H9 (cell line): ENCODE measurements around the gene TRIM75. TPM values are rescaled to one million over a fixed set of nuclear protein-coding genes. Genes with fewer than 3 reads are reported as not detected.

Experiments used
- DNase-seq: peaks from one replicate; pipeline ENCODE4 v3.0.0-alpha.2; 2017
- H2AFZ ChIP-seq: one replicate; pipeline ENCODE4 v1.6.1; 2013; ENCODE audit warnings: mild to moderate bottlenecking, low read length, control low read depth, moderate library complexity
- H2AK5ac ChIP-seq: 2 replicates; pipeline ENCODE4 v1.6.1; 2013; ENCODE audit warnings: low read length, control low read depth, mixed read lengths; ENCODE audit not compliant: insufficient read length
- H2BK120ac ChIP-seq: one replicate; pipeline ENCODE4 v1.6.1; 2013; ENCODE audit warnings: low read depth, mild to moderate bottlenecking, low read length, control low read depth, inconsistent platforms; ENCODE audit not compliant: poor library complexity, severe bottlenecking
- H2BK12ac ChIP-seq: 2 replicates; pipeline ENCODE4 v1.6.1; 2013; ENCODE audit warnings: low read length, control low read depth, mixed read lengths, low read depth; ENCODE audit not compliant: insufficient read length
- H2BK15ac ChIP-seq: 2 replicates; pipeline ENCODE4 v1.6.1; 2013; ENCODE audit warnings: low read depth, low read length, control low read depth
- H2BK20ac ChIP-seq: one replicate; pipeline ENCODE4 v1.6.1; 2013; ENCODE audit warnings: low read depth, mild to moderate bottlenecking, low read length, control low read depth, inconsistent platforms; ENCODE audit not compliant: poor library complexity, severe bottlenecking
- H2BK5ac ChIP-seq: 2 replicates; pipeline ENCODE4 v1.6.1; 2013; ENCODE audit warnings: low read length, control low read depth, mixed read lengths; ENCODE audit not compliant: insufficient read length
- H3K14ac ChIP-seq: 2 replicates; pipeline ENCODE4 v1.6.1; 2013; ENCODE audit warnings: low read length, control low read depth; ENCODE audit not compliant: insufficient read depth
- H3K18ac ChIP-seq: 2 replicates; pipeline ENCODE4 v1.6.1; 2013; ENCODE audit warnings: low read depth, mild to moderate bottlenecking, mixed read lengths, low read length, control low read depth; ENCODE audit not compliant: insufficient read length
- H3K23ac ChIP-seq: 2 replicates; pipeline ENCODE4 v1.6.1; 2013; ENCODE audit warnings: low read length, control low read depth, mixed read lengths, low read depth; ENCODE audit not compliant: insufficient read length
- H3K23me2 ChIP-seq: 2 replicates; pipeline ENCODE4 v1.6.1; 2013; ENCODE audit warnings: low read depth, mild to moderate bottlenecking, mixed read lengths, low read length, control low read depth; ENCODE audit not compliant: insufficient read length, poor library complexity, severe bottlenecking
- H3K27ac ChIP-seq: 2 replicates; pipeline ENCODE4 v1.5.1; 2013; ENCODE audit warnings: low read length, control low read depth, mixed read lengths, low read depth; ENCODE audit not compliant: insufficient read length
- H3K27me3 ChIP-seq: 2 replicates; pipeline ENCODE4 v1.6.1; 2013; ENCODE audit warnings: low read length, control low read depth, inconsistent platforms; ENCODE audit not compliant: insufficient read depth
- H3K4ac ChIP-seq: 2 replicates; pipeline ENCODE4 v1.6.1; 2013; ENCODE audit warnings: low read depth, mild to moderate bottlenecking, control low read depth, inconsistent platforms, low read length, moderate library complexity
- H3K4me1 ChIP-seq: 2 replicates; pipeline ENCODE4 v1.6.1; 2013; ENCODE audit warnings: low read length, control low read depth, inconsistent platforms; ENCODE audit not compliant: insufficient read depth
- H3K4me2 ChIP-seq: 2 replicates; pipeline ENCODE4 v1.6.1; 2013; ENCODE audit warnings: low read length, control low read depth, mixed read lengths; ENCODE audit not compliant: insufficient read length, insufficient read depth
- H3K56ac ChIP-seq: 2 replicates; pipeline ENCODE4 v1.6.1; 2013; ENCODE audit warnings: low read depth, mild to moderate bottlenecking, mixed read lengths, low read length, control low read depth; ENCODE audit not compliant: insufficient read length
- H3K79me1 ChIP-seq: 2 replicates; pipeline ENCODE4 v1.6.1; 2013; ENCODE audit warnings: low read depth, mild to moderate bottlenecking, moderate library complexity, low read length, control low read depth, inconsistent platforms; ENCODE audit not compliant: insufficient read depth, poor library complexity, severe bottlenecking
- H3K79me2 ChIP-seq: 2 replicates; pipeline ENCODE4 v1.6.1; 2013; ENCODE audit warnings: low read length, control low read depth, inconsistent platforms; ENCODE audit not compliant: insufficient read depth
- H3K9ac ChIP-seq: 2 replicates; pipeline ENCODE4 v1.6.1; 2013; ENCODE audit warnings: low read length, control low read depth, mixed read lengths; ENCODE audit not compliant: insufficient read length; ENCODE audit errors: extremely low read depth
- H3K9me3 ChIP-seq: one replicate; pipeline ENCODE4 v1.6.1; 2013; ENCODE audit warnings: low read depth, low read length, inconsistent platforms; ENCODE audit not compliant: control insufficient read depth
- H3T11ph ChIP-seq: one replicate; pipeline ENCODE4 v1.6.1; 2013; ENCODE audit warnings: mild to moderate bottlenecking, low read length, control low read depth, inconsistent platforms
- H4K20me1 ChIP-seq: one replicate; pipeline ENCODE4 v1.6.1; 2013; ENCODE audit not compliant: control insufficient read depth, insufficient read length, insufficient read depth
- H4K5ac ChIP-seq: 2 replicates; pipeline ENCODE4 v1.6.1; 2013; ENCODE audit warnings: low read depth, mild to moderate bottlenecking, mixed read lengths, low read length, control low read depth; ENCODE audit not compliant: insufficient read length
- H4K8ac ChIP-seq: replicated peaks from 2 replicates; pipeline ENCODE4 v1.6.1; 2013; ENCODE audit warnings: low read length, control low read depth, mixed read lengths, low read depth; ENCODE audit not compliant: insufficient read length
- H4K91ac ChIP-seq: 2 replicates; pipeline ENCODE4 v1.6.1; 2013; ENCODE audit warnings: low read depth, mild to moderate bottlenecking, moderate library complexity, mixed read lengths, low read length, control low read depth; ENCODE audit not compliant: insufficient read length
- H3K27ac Mint-ChIP-seq, 3 experiments: 2 replicates in 2 of 3; 3 replicates in 1 of 3; pipeline ENCODE4 v1.8.0; 2020 to 2021; ENCODE audit warnings: mixed read lengths in 3 of 3, mild to moderate bottlenecking in 1 of 3, moderate library complexity in 1 of 3
- H3K27me3 Mint-ChIP-seq: 2 replicates; pipeline ENCODE4 v1.8.0; 2021; ENCODE audit warnings: low read depth, mild to moderate bottlenecking, moderate library complexity, mixed read lengths
- H3K36me3 Mint-ChIP-seq, 3 experiments: 2 replicates in 2 of 3; 3 replicates in 1 of 3; pipeline ENCODE4 v1.8.0; 2020 to 2021; ENCODE audit warnings: low read depth in 3 of 3, mixed read lengths in 3 of 3; ENCODE audit not compliant: insufficient read depth in 1 of 3
- H3K4me1 Mint-ChIP-seq, 2 experiments: 2 replicates each; pipeline ENCODE4 v1.8.0; 2020; ENCODE audit warnings: mixed read lengths in 2 of 2
- H3K4me3 Mint-ChIP-seq, 2 experiments: 2 replicates in 1 of 2; 3 replicates in 1 of 2; pipeline ENCODE4 v1.8.0; 2020 to 2021; ENCODE audit warnings: mild to moderate bottlenecking in 2 of 2, mixed read lengths in 2 of 2, moderate library complexity in 1 of 2
- H3K9me3 Mint-ChIP-seq, 2 experiments: 2 replicates in 1 of 2; 3 replicates in 1 of 2; pipeline ENCODE4 v1.8.0; 2020; ENCODE audit warnings: mild to moderate bottlenecking in 2 of 2, mixed read lengths in 2 of 2, moderate library complexity in 1 of 2
- CTCF ChIP-seq: fragments of 200-600 bp; sonication (generic); conservative IDR thresholded peaks from 3 replicates; pipeline ENCODE4 v1.8.0; 2021; ENCODE audit warnings: antibody characterized with exemption, mild to moderate bottlenecking
- WGBS: extraction: QIAGEN DNeasy Blood & Tissue Kit; methylation state at CpG from one replicate; pipeline ENCODE4 v1.1.7; 2013; ENCODE audit warnings: missing lambda C conversion rate, low lambda C conversion rate, mixed read lengths; ENCODE audit not compliant: insufficient read length; ENCODE audit errors: extremely low coverage; 5-methylcytosine and 5-hydroxymethylcytosine counted together
- total RNA-seq: library from RNA; stranded (reverse); gene quantifications from 2 replicates; pipeline ENCODE4 v1.2.1, GENCODE V29; 2021

TRIM75 gene
- total RNA-seq, 1 experiment from 2014 or later = not detected

- Histone ChIP-seq H3T11ph (no peak overlapping the region), H4K20me1 (no peaks in the 10 kb centered on the region), H3K79me1 (no peaks in the 10 kb centered on the region), H3K14ac (no peak overlapping the region), H4K5ac (no peak overlapping the region), H3K9ac (no peak overlapping the region), H4K8ac (no peak overlapping the region), H2AFZ (no peak overlapping the region), H3K27ac (no peak overlapping the region), H3K27me3 (no peaks in the 10 kb centered on the region), H3K9me3 (no peaks in the 10 kb centered on the region), H3K4ac (no peak overlapping the region), H3K4me1 (no peaks in the 10 kb centered on the region), H4K91ac (no peak overlapping the region), H3K56ac (no peak overlapping the region), H2BK12ac (no peak overlapping the region), H2BK5ac (no peak overlapping the region), H3K79me2 (no peaks in the 10 kb centered on the region), H2BK120ac (no peak overlapping the region), H2BK15ac (no peak overlapping the region), H3K23me2 (peaks cover 3% of the 10 kb centered on the region), H2AK5ac (no peak overlapping the region), H3K23ac (no peak overlapping the region), H3K18ac (no peak overlapping the region), H2BK20ac (no peak overlapping the region), H3K4me2 (no peak overlapping the region)
- no peak overlapping the region for H3K4me3 Mint-ChIP-seq
- no CpG with 5 or more reads among the region's 8 CpGs for WGBS
- DNase-seq = no peak
- TF ChIP-seq CTCF = no peak
- H3K27me3 Mint-ChIP-seq = peaks cover 4% of the 10 kb centered on the region; the same call in 1 of the 2 replicates
- H3K4me1 Mint-ChIP-seq = peaks cover 9 to 11% of the 10 kb centered on the region in 2 experiments
- H3K9me3 Mint-ChIP-seq = no peaks in the 10 kb centered on the region
- 0 out of 7 replicates have a peak overlapping the region, but pooled peaks of 1 of the 3 experiments have one; percentile 28 for H3K27ac Mint-ChIP-seq
- H3K36me3 Mint-ChIP-seq = no peaks in the 10 kb centered on the region
Measured at GRCh38 chr4:165010991-165011390, 42.7 kb upstream of the TRIM75 start.
